HEK293 (cell line): ENCODE results near the gene PTS.
"Not testable (repeated sequence)": the region's sequence is repeated elsewhere in the genome, so short reads cannot be mapped to it uniquely, and the experiment has no call there.

ENCODE experiments used
- CTCF ChIA-PET: fragments of 350-600 bp; formaldehyde crosslinking; extraction: SDS; loops from one replicate; lab custom pipeline; 2021; ENCODE audit warnings: antibody characterized with exemption; lab: Yijun Ruan, JAX
- POLR2A ChIA-PET: fragments of 300-600 bp; formaldehyde crosslinking; extraction: SDS; loops from one replicate; lab custom pipeline; 2020; ENCODE audit warnings: antibody characterized with exemption, inconsistent platforms; lab: Yijun Ruan, JAX
- H3K27ac ChIP-seq: fragments of 200-500 bp; sonication (Bioruptor generic); 2 replicates; pipeline ENCODE4 v1.5.1; 2014; ENCODE audit warnings: low read depth, low read length, control low read depth, inconsistent platforms; ENCODE audit errors: extremely low read depth
- H3K36me3 ChIP-seq, 2 experiments: fragments of 200-500 bp in 1 of 2; sonication (Bioruptor generic) in 1 of 2; 1 replicate in 1 of 2; 2 replicates in 1 of 2; pipeline ENCODE4 v1.5.1; 2014 to 2017; ENCODE audit warnings: inconsistent platforms in 2 of 2, low read length in 2 of 2; ENCODE audit not compliant: control insufficient read depth in 2 of 2, insufficient read depth in 1 of 2
- H3K4me1 ChIP-seq: fragments of 200-500 bp; sonication (Bioruptor generic); 2 replicates; pipeline ENCODE4 v1.5.1; 2014; ENCODE audit warnings: mild to moderate bottlenecking, low read length, inconsistent platforms; ENCODE audit not compliant: control insufficient read depth, insufficient read depth
- H3K4me3 ChIP-seq: 2 replicates; pipeline ENCODE4 v1.5.1; 2011; ENCODE audit warnings: low read depth, mild to moderate bottlenecking, control low read depth, low read length, moderate library complexity
- H3K9me3 ChIP-seq: fragments of 200-500 bp; sonication (Bioruptor generic); 2 replicates; pipeline ENCODE4 v1.5.1; 2014; ENCODE audit warnings: low read depth, low read length, inconsistent platforms; ENCODE audit not compliant: control insufficient read depth, insufficient read depth
- BCL11B ChIP-seq: fragments of 450-650 bp; formaldehyde crosslinking; IDR thresholded peaks from 2 replicates; pipeline ENCODE4 v1.5.1; 2016; ENCODE audit warnings: low read depth, missing biosample characterization, missing genetic modification characterization
- HIC1 ChIP-seq: fragments of 450-650 bp; formaldehyde crosslinking; IDR thresholded peaks from 2 replicates; pipeline ENCODE4 v1.5.1; 2016; ENCODE audit warnings: missing biosample characterization, missing genetic modification characterization
- HOXA7 ChIP-seq: sonication (generic); formaldehyde crosslinking; IDR thresholded peaks from 2 replicates; pipeline ENCODE4 v1.8.1; 2022; ENCODE audit warnings: missing genetic modification reagents, borderline replicate concordance
- KLF1 ChIP-seq: fragments of 450-650 bp; formaldehyde crosslinking; IDR thresholded peaks from 2 replicates; pipeline ENCODE4 v1.5.1; 2016; ENCODE audit warnings: missing biosample characterization, missing genetic modification characterization
- KLF7 ChIP-seq: fragments of 450-650 bp; formaldehyde crosslinking; IDR thresholded peaks from 2 replicates; pipeline ENCODE4 v1.5.1; 2016; ENCODE audit warnings: missing biosample characterization, missing genetic modification characterization, borderline replicate concordance
- ZBTB17 ChIP-seq: fragments of 450-650 bp; formaldehyde crosslinking; IDR thresholded peaks from 2 replicates; pipeline ENCODE4 v1.5.1; 2016; ENCODE audit warnings: missing biosample characterization, missing genetic modification characterization
- ZNF146 ChIP-seq: fragments of 450-650 bp; formaldehyde crosslinking; IDR thresholded peaks from 2 replicates; pipeline ENCODE4 v1.5.1; 2016; ENCODE audit warnings: missing biosample characterization, missing genetic modification characterization
- ZNF23 ChIP-seq: fragments of 450-650 bp; formaldehyde crosslinking; IDR thresholded peaks from 2 replicates; pipeline ENCODE4 v1.5.1; 2016; ENCODE audit warnings: missing biosample characterization, missing genetic modification characterization, borderline replicate concordance
- ZNF366 ChIP-seq: fragments of 450-650 bp; formaldehyde crosslinking; conservative IDR thresholded peaks from 2 replicates; pipeline ENCODE4 v1.5.1; 2016; ENCODE audit warnings: missing biosample characterization, missing genetic modification characterization
- TF ChIP-seq, protein P1 (sequence below): fragments of 450-650 bp; formaldehyde crosslinking; IDR thresholded peaks from 2 replicates; pipeline ENCODE4 v1.5.1; 2016; ENCODE audit warnings: missing biosample characterization, missing genetic modification characterization, low read depth

Gene PTS

GRCh38 chr11:112186304-112186703 lies 39.9 kb upstream of the PTS start (continued):
- no peak for TF ChIP-seq BCL11B (tag by site-specific recombination)
- no peak for TF ChIP-seq HOXA7 (CRISPR knock-in tag)
- TF ChIP-seq KLF7 (tag by site-specific recombination) = no peak
- TF ChIP-seq, all 188 proteins: peak for 0

DNA sequence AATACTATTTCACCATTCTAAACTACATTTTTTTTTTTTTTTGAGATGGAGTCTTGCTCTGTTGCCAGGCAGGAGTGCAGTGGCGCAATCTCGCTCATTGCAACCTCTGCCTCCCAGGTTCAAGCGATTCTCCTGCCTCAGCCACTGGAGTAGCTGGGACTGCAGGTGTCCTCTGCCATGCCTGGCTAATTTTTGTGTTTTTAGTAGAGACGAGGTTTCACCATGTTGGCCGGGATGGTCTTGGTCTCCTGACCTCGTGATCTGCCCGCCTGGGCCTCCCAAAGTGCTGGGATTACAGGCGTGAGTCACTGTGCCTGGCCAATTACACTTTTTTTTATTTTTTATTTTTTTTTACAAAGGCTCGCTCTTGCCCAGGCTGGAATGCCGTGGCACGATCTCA lies 31.1 kb upstream of the PTS start:
- H3K4me3 ChIP-seq, POLR2A ChIA-PET, H3K36me3 ChIP-seq: not testable (repeated sequence)

DNA sequence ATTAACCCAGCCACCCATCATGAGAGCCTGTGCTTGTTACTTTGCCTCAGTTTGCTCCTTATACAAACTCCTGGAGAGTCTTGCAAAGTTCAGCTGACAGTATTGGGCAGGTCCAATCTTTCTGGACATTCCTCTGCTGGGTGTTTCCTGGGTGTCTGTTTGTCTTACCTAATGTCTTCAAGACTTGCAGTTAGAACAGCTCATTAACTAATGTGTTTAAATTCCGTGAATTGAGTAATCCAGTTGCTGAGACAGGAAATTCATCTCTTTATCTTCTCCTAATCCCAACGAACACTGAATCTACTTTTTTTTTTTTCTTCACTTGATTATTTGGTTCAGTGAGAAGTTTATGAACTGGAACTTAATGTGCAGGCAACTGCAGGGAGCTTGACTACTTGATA lies 30.3 kb upstream of the PTS start:
- CTCF ChIA-PET = interaction anchor here (0.6 to 0.8 kb wide), 4 partner anchors 23 to 175 kb away, joined by 3 to 4 read pairs (median 3); partner anchors contain the start of gene PTS
- POLR2A ChIA-PET = no interaction called here
- no peak for TF ChIP-seq HIC1 (tag by site-specific recombination)
- TF ChIP-seq ZBTB17 (tag by site-specific recombination) = peak; percentile 28; the same call in 1 of the 2 replicates
- peak; percentile 60 for TF ChIP-seq KLF1 (tag by site-specific recombination)
- no peak for TF ChIP-seq ZNF23 (tag by site-specific recombination)
- Histone ChIP-seq H3K36me3 (no peaks in the 10 kb centered on the region), H3K4me1 (no peaks in the 10 kb centered on the region), H3K4me3 (no peak overlapping the region), H3K9me3 (no peaks in the 10 kb centered on the region), H3K27ac (no peak overlapping the region)

More for the DNA sequence above, 31.1 kb upstream of the PTS start:
- not testable (repeated sequence) for H3K4me1 ChIP-seq, H3K9me3 ChIP-seq, H3K27ac ChIP-seq
- CTCF ChIA-PET = interaction anchor here (0.7 kb wide), 1 partner anchor 175 kb away, joined by 3 read pairs; no protein-coding TSS in a partner anchor

- TF ChIP-seq, protein P1, sequence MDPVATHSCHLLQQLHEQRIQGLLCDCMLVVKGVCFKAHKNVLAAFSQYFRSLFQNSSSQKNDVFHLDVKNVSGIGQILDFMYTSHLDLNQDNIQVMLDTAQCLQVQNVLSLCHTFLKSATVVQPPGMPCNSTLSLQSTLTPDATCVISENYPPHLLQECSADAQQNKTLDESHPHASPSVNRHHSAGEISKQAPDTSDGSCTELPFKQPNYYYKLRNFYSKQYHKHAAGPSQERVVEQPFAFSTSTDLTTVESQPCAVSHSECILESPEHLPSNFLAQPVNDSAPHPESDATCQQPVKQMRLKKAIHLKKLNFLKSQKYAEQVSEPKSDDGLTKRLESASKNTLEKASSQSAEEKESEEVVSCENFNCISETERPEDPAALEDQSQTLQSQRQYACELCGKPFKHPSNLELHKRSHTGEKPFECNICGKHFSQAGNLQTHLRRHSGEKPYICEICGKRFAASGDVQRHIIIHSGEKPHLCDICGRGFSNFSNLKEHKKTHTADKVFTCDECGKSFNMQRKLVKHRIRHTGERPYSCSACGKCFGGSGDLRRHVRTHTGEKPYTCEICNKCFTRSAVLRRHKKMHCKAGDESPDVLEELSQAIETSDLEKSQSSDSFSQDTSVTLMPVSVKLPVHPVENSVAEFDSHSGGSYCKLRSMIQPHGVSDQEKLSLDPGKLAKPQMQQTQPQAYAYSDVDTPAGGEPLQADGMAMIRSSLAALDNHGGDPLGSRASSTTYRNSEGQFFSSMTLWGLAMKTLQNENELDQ (tag by site-specific recombination) = no peak
- peak; percentile 56; the same call in 1 of the 2 replicates for TF ChIP-seq ZNF366
- Histone ChIP-seq H3K4me1 (no peaks in the 10 kb centered on the region), H3K4me3 (no peak overlapping the region), H3K9me3 (no peaks in the 10 kb centered on the region), H3K27ac (no peak overlapping the region), H3K36me3 (no peaks in the 10 kb centered on the region)
- CTCF ChIA-PET = interaction anchor here (0.6 to 0.8 kb wide), 3 partner anchors 23 to 70 kb away, joined by 3 to 4 read pairs (median 3); partner anchors contain the start of gene PTS
- POLR2A ChIA-PET = no interaction called here
Measured at GRCh38 chr11:112196519-112197087, 29.6 kb upstream of the PTS start.

DNA sequence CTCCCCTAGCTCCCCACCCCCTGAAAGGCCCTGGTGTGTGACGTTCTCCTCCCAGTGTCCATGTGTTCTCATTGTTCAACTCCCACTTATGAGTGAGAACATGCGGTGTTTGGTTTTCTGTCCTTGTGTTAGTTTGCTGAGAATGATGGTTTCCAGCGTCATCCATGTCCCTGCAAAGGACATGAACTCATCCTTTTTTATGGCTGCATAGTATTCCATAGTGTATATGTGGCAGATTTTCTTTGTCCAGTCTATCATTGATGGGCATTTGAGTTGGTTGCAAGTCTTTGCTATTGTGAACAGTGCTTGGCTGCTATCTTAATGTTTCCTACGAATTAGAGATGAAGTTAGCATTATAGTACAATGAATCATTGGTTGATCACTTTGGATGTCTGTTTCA lies 27.1 kb upstream of the PTS start:
- H3K9me3 ChIP-seq, H3K4me3 ChIP-seq, H3K4me1 ChIP-seq, H3K36me3 ChIP-seq, POLR2A ChIA-PET, H3K27ac ChIP-seq: not testable (repeated sequence)
- CTCF ChIA-PET = interaction anchor here (0.6 kb wide), 1 partner anchor 86 kb away, joined by 4 read pairs; no protein-coding TSS in a partner anchor
- peak; percentile 93 for TF ChIP-seq ZNF146 (tag by site-specific recombination)
